HEK293T (cell line): Measurements from ENCODE around the gene MELK.
"Not testable (repeated sequence)": the region's sequence is repeated elsewhere in the genome, so short reads cannot be mapped to it uniquely, and the experiment has no call there.

Experiments
- CTCF ChIA-PET: fragments of 350-600 bp; formaldehyde crosslinking; extraction: SDS; loops from one replicate; lab custom pipeline; 2021; ENCODE audit warnings: antibody characterized with exemption, inconsistent platforms; lab: Yijun Ruan, JAX
- POLR2A ChIA-PET: fragments of 350-600 bp; formaldehyde crosslinking; extraction: SDS; loops from one replicate; lab custom pipeline; 2020; ENCODE audit warnings: antibody characterized with exemption, inconsistent platforms; lab: Yijun Ruan, JAX
- DNase-seq: peaks from one replicate; pipeline ENCODE4 v3.0.0; 2012; ENCODE audit warnings: mixed read lengths; ENCODE audit errors: extremely low spot score
- ARNT ChIP-seq: fragments of 450-650 bp; IDR thresholded peaks from 2 replicates; pipeline ENCODE4 v1.6.1; 2017; ENCODE audit warnings: mild to moderate bottlenecking
- BHLHE40 ChIP-seq: fragments of 450-650 bp; IDR thresholded peaks from 2 replicates; pipeline ENCODE4 v1.6.1; 2016; ENCODE audit warnings: mild to moderate bottlenecking, moderate library complexity, borderline replicate concordance
- CTBP1 ChIP-seq: fragments of 450-650 bp; IDR thresholded peaks from 2 replicates; pipeline ENCODE4 v1.6.1; 2016; ENCODE audit warnings: borderline replicate concordance
- ELF4 ChIP-seq: fragments of 450-650 bp; IDR thresholded peaks from 2 replicates; pipeline ENCODE4 v1.6.1; 2017; ENCODE audit warnings: antibody characterized with exemption
- FOXA1 ChIP-seq: fragments of 450-650 bp; IDR thresholded peaks from 2 replicates; pipeline ENCODE4 v1.6.1; 2016; ENCODE audit warnings: mild to moderate bottlenecking
- FOXK2 ChIP-seq: fragments of 450-650 bp; IDR thresholded peaks from 2 replicates; pipeline ENCODE4 v1.6.1; 2016; ENCODE audit warnings: mild to moderate bottlenecking
- FOXM1 ChIP-seq: fragments of 450-650 bp; IDR thresholded peaks from 2 replicates; pipeline ENCODE4 v1.6.1; 2017; ENCODE audit warnings: mild to moderate bottlenecking, borderline replicate concordance
- HDGF ChIP-seq: fragments of 450-650 bp; IDR thresholded peaks from 2 replicates; pipeline ENCODE4 v1.6.1; 2017; ENCODE audit warnings: antibody characterized with exemption, borderline replicate concordance
- L3MBTL2 ChIP-seq: fragments of 450-650 bp; conservative IDR thresholded peaks from 2 replicates; pipeline ENCODE4 v1.6.1; 2016; ENCODE audit warnings: mild to moderate bottlenecking
- LEF1 ChIP-seq: fragments of 450-650 bp; IDR thresholded peaks from 2 replicates; pipeline ENCODE4 v1.6.1; 2017; ENCODE audit warnings: mild to moderate bottlenecking, borderline replicate concordance
- NFRKB ChIP-seq: fragments of 450-650 bp; IDR thresholded peaks from 2 replicates; pipeline ENCODE4 v1.6.1; 2016; ENCODE audit warnings: mild to moderate bottlenecking, moderate library complexity
- SP1 ChIP-seq: fragments of 450-650 bp; IDR thresholded peaks from 2 replicates; pipeline ENCODE4 v1.6.1; 2017
- SUZ12 ChIP-seq: fragments of 450-650 bp; IDR thresholded peaks from 2 replicates; pipeline ENCODE4 v1.6.1; 2016; ENCODE audit warnings: mild to moderate bottlenecking
- TARDBP ChIP-seq: fragments of 450-650 bp; IDR thresholded peaks from 2 replicates; pipeline ENCODE4 v1.6.1; 2016
- ZNF384 ChIP-seq: fragments of 450-650 bp; IDR thresholded peaks from 2 replicates; pipeline ENCODE4 v1.6.1; 2016
- TF ChIP-seq, protein P1 (sequence below): fragments of 450-650 bp; IDR thresholded peaks from 2 replicates; pipeline ENCODE4 v1.6.1; 2016

The MELK gene

DNA sequence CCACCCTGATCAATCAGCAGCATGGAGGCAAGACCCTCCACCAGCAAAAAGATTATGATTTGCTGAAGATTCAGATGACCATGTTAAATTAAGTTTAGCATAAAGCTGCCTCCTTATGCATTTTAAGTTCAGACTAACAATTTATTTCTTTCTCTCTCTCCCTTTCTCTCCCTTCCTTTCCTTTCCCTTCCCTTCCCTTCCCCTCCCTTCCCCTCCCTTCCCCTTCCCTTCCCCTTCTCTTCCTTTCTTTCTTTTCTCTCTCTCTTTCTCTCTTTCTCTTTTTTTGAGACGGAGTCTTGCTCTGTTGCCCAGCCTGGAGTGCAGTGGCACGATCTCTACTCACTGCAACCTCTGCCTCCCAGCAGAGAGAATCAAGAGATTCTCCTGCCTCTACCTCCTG, 1.4 kb upstream of the MELK start:
- DNase-seq: no peak
- ChIA-PET POLR2A (no interaction called here), CTCF (no interaction called here)
- no peak for TF ChIP-seq ZNF384

DNA sequence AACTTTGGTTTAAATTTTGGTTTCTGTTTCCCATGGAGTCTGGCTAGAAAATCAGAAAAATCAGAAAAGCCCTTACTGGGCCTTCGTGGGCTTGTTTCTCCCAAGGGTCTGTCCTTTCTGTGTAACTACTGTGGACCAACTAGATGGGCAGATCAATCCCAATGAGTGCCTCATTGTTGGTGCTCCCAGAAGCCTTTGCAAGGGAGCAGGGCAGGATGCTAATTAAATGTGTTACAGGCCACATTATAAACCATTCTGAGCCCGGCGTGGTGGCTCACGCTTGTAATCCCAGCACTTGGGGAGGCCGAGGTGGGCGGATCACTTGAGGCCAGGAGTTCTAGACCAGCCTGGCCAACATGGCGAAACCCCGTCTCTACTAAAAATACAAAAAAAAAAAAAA, 1.4 kb downstream of the MELK start:
- POLR2A ChIA-PET, DNase-seq, CTCF ChIA-PET: not testable (repeated sequence)

DNA sequence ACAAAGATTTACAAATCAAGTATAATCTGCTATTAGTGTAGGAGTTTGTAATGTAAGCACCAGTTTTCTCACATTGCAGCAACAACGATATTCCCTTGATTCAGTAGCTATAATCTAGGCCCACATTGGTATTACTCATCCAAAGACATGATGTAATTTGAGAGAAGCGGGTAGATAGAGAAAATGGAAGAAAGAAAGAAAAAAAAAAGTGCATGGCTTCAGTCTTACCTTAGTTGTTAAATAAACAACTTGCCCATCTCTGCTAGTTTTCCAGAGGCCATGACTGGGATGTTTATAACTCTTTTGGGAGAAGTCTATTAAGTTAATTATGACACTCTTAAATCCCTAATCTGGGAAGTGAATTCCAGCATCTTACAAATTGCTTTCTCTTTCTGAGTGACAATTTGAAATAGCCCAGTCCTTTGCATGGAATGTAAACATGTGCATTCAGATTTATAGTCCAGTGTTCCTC, 2.8 kb downstream of the MELK start:
- ChIA-PET CTCF (no interaction called here), POLR2A (no interaction called here)
- DNase-seq: no peak
- TF ChIP-seq FOXA1 (no peak), NFRKB (no peak), TARDBP (no peak), ELF4 (no peak), ZNF384 (no peak), FOXM1 (no peak)
- TF ChIP-seq, protein P1, sequence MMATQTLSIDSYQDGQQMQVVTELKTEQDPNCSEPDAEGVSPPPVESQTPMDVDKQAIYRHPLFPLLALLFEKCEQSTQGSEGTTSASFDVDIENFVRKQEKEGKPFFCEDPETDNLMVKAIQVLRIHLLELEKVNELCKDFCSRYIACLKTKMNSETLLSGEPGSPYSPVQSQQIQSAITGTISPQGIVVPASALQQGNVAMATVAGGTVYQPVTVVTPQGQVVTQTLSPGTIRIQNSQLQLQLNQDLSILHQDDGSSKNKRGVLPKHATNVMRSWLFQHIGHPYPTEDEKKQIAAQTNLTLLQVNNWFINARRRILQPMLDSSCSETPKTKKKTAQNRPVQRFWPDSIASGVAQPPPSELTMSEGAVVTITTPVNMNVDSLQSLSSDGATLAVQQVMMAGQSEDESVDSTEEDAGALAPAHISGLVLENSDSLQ: 0 out of 2 replicates have a peak, but pooled peaks have one; percentile 56

DNA sequence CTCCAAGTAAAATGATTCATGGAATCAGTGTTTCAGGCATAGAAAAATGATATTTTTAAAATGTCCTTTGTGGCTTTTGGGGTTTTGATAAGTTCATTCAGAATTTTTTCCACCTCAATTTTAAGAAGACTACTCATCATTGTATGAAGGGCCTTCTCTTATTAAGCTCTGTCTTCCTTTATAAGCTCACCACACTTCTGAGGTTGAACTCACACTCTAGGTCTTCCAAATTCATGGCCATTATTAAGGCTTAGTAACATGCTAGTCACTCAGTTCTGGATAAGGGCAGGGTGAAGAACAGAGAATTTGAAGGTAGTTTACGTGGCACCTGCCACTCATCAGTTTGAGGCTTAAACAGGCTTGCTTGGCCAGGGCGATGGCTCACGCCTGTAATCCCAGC, 4.2 kb downstream of the MELK start:
- POLR2A ChIA-PET: no interaction called here
- CTCF ChIA-PET: interaction anchor here (0.6 kb wide), 1 partner anchor 73 kb away, joined by 4 read pairs; no protein-coding TSS in a partner anchor
- TF ChIP-seq HDGF (no peak), L3MBTL2 (no peak), FOXA1 (no peak), CTBP1 (no peak), SUZ12 (no peak), TARDBP (no peak), LEF1 (no peak), FOXK2 (no peak), BHLHE40 (no peak), ELF4 (no peak), FOXM1 (no peak), NFRKB (no peak), ARNT (no peak), SP1 (no peak), ZNF384 (no peak)
- TF ChIP-seq, protein P1: no peak
- no peak for DNase-seq

DNA sequence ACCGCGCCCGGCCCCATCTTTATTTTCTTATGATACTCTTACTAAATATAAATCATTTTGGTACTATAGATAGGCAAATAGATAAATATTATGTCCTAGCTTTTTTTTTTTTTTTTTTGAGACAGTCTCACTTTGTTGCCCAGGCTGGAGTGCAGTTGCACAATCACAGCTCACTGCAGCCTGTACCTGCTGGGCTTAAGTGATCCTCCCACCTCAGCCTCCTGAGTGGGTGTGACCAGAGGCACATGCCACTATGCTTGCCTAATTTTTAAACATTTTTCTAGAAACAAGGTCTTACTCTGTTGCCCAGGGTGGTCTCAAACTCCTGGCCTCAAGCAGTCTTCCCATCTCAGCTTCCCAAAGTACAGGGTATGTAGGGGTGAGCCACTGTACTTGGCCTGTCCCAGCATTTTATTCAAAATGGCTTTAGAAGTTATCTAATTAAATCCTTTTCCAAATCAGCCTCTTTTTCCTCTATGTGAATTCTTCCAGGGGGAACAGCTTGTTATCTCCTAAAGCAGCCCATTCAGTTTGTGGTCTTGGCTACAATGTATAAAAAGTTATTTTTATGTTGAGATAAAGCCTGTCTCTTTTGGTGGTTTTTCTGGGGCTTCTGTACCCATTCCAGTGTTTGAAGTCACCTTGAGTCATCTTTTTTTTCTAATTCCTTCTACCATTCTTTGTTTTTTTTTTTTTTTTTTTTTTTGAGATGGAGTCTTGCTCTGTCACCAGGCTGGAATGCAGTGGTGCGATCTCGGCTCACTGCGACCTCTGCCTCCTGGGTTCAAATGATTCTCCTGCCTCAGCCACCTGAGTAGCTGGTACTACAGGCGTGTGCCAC, 12.1 kb downstream of the MELK start:
- no peak for DNase-seq
- TF ChIP-seq SUZ12 (no peak), HDGF (no peak), FOXK2 (no peak), ELF4 (no peak), L3MBTL2 (no peak), CTBP1 (no peak)
- ChIA-PET POLR2A (no interaction called here), CTCF (no interaction called here)

DNA sequence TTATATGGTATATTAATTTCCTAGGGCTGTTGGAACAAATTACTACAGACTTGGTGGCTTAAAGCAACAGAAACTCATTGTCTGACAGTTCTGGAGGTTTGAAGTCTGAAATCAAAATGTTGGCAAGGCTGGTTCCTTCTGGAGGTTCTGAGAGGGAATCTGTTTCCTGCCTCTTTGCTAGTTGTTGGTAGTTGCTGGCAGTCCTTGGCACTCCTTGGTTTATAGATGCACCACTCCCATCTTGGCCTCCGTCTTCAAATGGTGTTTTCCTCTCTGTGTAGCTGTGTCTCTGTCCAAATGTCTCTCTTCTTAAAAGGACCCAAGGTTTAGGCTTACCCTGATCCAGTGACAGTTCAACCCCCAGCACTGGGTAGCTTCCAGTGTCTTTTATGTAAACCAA, 17.5 kb downstream of the MELK start:
- TF ChIP-seq BHLHE40: no peak
- TF ChIP-seq SUZ12: no peak
- no peak for TF ChIP-seq ELF4
- no peak for TF ChIP-seq ARNT
- no peak for TF ChIP-seq FOXK2
- no peak for TF ChIP-seq NFRKB
- no peak for TF ChIP-seq FOXM1
- no peak for TF ChIP-seq L3MBTL2
- TF ChIP-seq FOXA1: no peak
- TF ChIP-seq, protein P1: no peak
- no peak for TF ChIP-seq CTBP1
- TF ChIP-seq HDGF: no peak
- no peak for TF ChIP-seq SP1
- TF ChIP-seq LEF1: no peak
- TF ChIP-seq TARDBP: no peak
- TF ChIP-seq ZNF384: no peak
- ChIA-PET POLR2A (no interaction called here), CTCF (no interaction called here)
- no peak for DNase-seq
